NCI-H1417 treated with DMSO at 0.1 percent for 48 hours (cell line): ENCODE measurements around the gene RHOBTB1.

Source experiments
- DNase-seq: peaks from one replicate; lab custom pipeline; 2025; lab: John Stamatoyannopoulos, UW

Gene RHOBTB1

GRCh38 chr10:60820093-60820754, 123.8 kb downstream of the RHOBTB1 start:
- no peak for DNase-seq
